ENCODE measurements around the gene S100PBP. TPM values are rescaled to one million over a fixed set of nuclear protein-coding genes. Genes with fewer than 3 reads are reported as not detected.
"Not testable (repeated sequence)": the region's sequence is repeated elsewhere in the genome, so short reads cannot be mapped to it uniquely, and the experiment has no call there.

S100PBP gene
- total RNA-seq, 1 experiment from 2014 or later, result 61.1 TPM

- CTCF ChIA-PET, result no interaction called here
- TF ChIP-seq, protein P1, sequence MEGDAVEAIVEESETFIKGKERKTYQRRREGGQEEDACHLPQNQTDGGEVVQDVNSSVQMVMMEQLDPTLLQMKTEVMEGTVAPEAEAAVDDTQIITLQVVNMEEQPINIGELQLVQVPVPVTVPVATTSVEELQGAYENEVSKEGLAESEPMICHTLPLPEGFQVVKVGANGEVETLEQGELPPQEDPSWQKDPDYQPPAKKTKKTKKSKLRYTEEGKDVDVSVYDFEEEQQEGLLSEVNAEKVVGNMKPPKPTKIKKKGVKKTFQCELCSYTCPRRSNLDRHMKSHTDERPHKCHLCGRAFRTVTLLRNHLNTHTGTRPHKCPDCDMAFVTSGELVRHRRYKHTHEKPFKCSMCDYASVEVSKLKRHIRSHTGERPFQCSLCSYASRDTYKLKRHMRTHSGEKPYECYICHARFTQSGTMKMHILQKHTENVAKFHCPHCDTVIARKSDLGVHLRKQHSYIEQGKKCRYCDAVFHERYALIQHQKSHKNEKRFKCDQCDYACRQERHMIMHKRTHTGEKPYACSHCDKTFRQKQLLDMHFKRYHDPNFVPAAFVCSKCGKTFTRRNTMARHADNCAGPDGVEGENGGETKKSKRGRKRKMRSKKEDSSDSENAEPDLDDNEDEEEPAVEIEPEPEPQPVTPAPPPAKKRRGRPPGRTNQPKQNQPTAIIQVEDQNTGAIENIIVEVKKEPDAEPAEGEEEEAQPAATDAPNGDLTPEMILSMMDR (IDR thresholded peaks at IDR 0.05; ENCODE audit: unreplicated experiment), result no peak
- DNase-seq, result no peak
- H3K27me3 Mint-ChIP-seq (ENCODE audit: unreplicated experiment), result no peaks in the 10 kb centered on the region
- H3K4me3 Mint-ChIP-seq (ENCODE audit: low read depth, unreplicated experiment), result no peak overlapping the region
- no peaks in the 10 kb centered on the region for H3K4me1 Mint-ChIP-seq (ENCODE audit: low read depth, unreplicated experiment)
- intact Hi-C loops (cut with micrococcal nuclease; ENCODE audit: unreplicated experiment), result no loop called here
- peaks cover 92% of the 10 kb centered on the region for H3K36me3 Mint-ChIP-seq (ENCODE audit: insufficient read depth, unreplicated experiment)
- no peaks in the 10 kb centered on the region for H3K9me3 Mint-ChIP-seq (ENCODE audit: low read depth, unreplicated experiment)
- BruUV-seq (replicated peaks), result no TSS peak
- no peak overlapping the region for H3K27ac Mint-ChIP-seq (ENCODE audit: unreplicated experiment)
These were observed 35.4 kb upstream of the S100PBP start for GRCh38 chr1:32782086-32782485.

DNA sequence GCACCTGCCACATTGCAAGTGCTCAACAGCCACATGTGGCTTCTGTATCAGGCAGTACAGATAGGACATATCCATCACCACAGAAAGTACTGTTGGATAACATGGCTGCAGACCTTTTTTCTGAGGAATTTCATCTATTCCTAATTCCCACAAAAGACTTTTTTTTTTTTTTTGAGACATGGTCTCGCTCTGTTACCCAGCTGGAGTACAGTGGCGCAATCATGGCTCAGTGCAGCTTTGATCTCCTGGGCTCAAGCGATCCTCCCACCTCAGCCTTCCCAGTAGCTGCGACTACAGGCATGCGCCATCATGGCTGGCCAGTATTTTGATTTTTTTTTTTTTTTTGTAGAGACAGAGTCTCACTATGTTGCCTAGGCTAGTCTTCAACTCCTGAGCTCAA is 33.6 kb upstream of the S100PBP start:
- H3K4me3 Mint-ChIP-seq (ENCODE audit: low read depth, unreplicated experiment), result no peak overlapping the region
- no peaks in the 10 kb centered on the region for H3K4me1 Mint-ChIP-seq (ENCODE audit: low read depth, unreplicated experiment)
- no peak overlapping the region for H3K27ac Mint-ChIP-seq (ENCODE audit: unreplicated experiment)
- H3K9me3 Mint-ChIP-seq (ENCODE audit: low read depth, unreplicated experiment), result no peaks in the 10 kb centered on the region
- H3K36me3 Mint-ChIP-seq (ENCODE audit: insufficient read depth, unreplicated experiment), result peaks cover 88% of the 10 kb centered on the region
- intact Hi-C loops (cut with micrococcal nuclease; ENCODE audit: unreplicated experiment), result no loop called here
- TF ChIP-seq, protein P1 (IDR thresholded peaks at IDR 0.05; ENCODE audit: unreplicated experiment), result no peak
- BruUV-seq (replicated peaks), result no TSS peak
- no peaks in the 10 kb centered on the region for H3K27me3 Mint-ChIP-seq (ENCODE audit: unreplicated experiment)
- CTCF ChIA-PET, result no interaction called here
- DNase-seq, result no peak

- DNase-seq, result no peak
- no peaks in the 10 kb centered on the region for H3K27me3 Mint-ChIP-seq (ENCODE audit: unreplicated experiment)
- H3K4me1 Mint-ChIP-seq (ENCODE audit: low read depth, unreplicated experiment), result no peaks in the 10 kb centered on the region
- intact Hi-C loops (cut with micrococcal nuclease; ENCODE audit: unreplicated experiment), result loop anchor here (5.0 kb wide), 1 partner anchor 383 kb away; no protein-coding TSS in a partner anchor
- TF ChIP-seq, protein P1 (IDR thresholded peaks at IDR 0.05; ENCODE audit: unreplicated experiment), result no peak
- BruUV-seq (replicated peaks), result no TSS peak
- peaks cover 81% of the 10 kb centered on the region for H3K36me3 Mint-ChIP-seq (ENCODE audit: insufficient read depth, unreplicated experiment)
- CTCF ChIA-PET, result no interaction called here
- no peak overlapping the region for H3K4me3 Mint-ChIP-seq (ENCODE audit: low read depth, unreplicated experiment)
- H3K27ac Mint-ChIP-seq (ENCODE audit: unreplicated experiment), result no peak overlapping the region
- no peaks in the 10 kb centered on the region for H3K9me3 Mint-ChIP-seq (ENCODE audit: low read depth, unreplicated experiment)
These were observed 32.6 kb upstream of the S100PBP start for GRCh38 chr1:32784817-32785216.

DNA sequence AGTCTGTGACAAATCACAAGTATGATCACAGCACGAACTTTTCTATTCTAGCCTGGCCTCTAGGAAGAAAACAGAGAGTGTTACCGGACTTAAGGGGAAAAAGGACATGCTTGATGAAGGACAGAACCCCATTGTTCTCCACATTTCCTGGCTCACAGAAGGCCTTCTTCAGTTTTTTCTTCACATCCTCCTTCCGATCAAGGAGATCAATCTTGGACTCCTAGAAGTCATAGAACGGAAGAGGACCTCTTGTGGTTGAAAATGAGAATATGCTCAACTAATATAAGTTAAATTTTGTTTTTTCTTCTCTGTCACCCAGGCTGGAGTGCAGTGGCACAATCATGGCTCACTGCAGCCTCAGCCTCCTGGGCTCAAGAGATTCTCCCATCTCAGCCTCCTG is 30.6 kb upstream of the S100PBP start:
- Mint-ChIP-seq H3K27ac (ENCODE audit: unreplicated experiment) (no peak overlapping the region), H3K27me3 (ENCODE audit: unreplicated experiment) (no peaks in the 10 kb centered on the region), H3K4me3 (ENCODE audit: low read depth, unreplicated experiment) (no peak overlapping the region), H3K4me1 (ENCODE audit: low read depth, unreplicated experiment) (peaks cover 6% of the 10 kb centered on the region), H3K9me3 (ENCODE audit: low read depth, unreplicated experiment) (no peaks in the 10 kb centered on the region), H3K36me3 (ENCODE audit: insufficient read depth, unreplicated experiment) (peaks cover 80% of the 10 kb centered on the region)
- no peak for DNase-seq
- intact Hi-C loops (cut with micrococcal nuclease; ENCODE audit: unreplicated experiment), result loop anchor here (1.0 to 5.0 kb wide), 2 partner anchors 75 to 385 kb away; no protein-coding TSS in a partner anchor
- TF ChIP-seq, protein P1 (IDR thresholded peaks at IDR 0.05; ENCODE audit: unreplicated experiment), result peak; percentile 22
- CTCF ChIA-PET, result no interaction called here
- BruUV-seq (replicated peaks), result no TSS peak

GRCh38 chr1:32789356-32789755 is 28.1 kb upstream of the S100PBP start:
- not testable (repeated sequence) for DNase-seq; H3K27me3 Mint-ChIP-seq (ENCODE audit: unreplicated experiment); H3K27ac Mint-ChIP-seq (ENCODE audit: unreplicated experiment); H3K4me3 Mint-ChIP-seq (ENCODE audit: low read depth, unreplicated experiment); BruUV-seq (replicated peaks); H3K9me3 Mint-ChIP-seq (ENCODE audit: low read depth, unreplicated experiment)
- CTCF ChIA-PET, result interaction anchor here (0.7 to 1.0 kb wide), 3 partner anchors 68 to 245 kb away, joined by 3 to 5 read pairs (median 4); no protein-coding TSS in a partner anchor
- intact Hi-C loops (cut with micrococcal nuclease; ENCODE audit: unreplicated experiment), result loop anchor here (5.0 kb wide), 1 partner anchor 387 kb away; no protein-coding TSS in a partner anchor
- Mint-ChIP-seq H3K4me1 (ENCODE audit: low read depth, unreplicated experiment) (peaks cover 11% of the 10 kb centered on the region), H3K36me3 (ENCODE audit: insufficient read depth, unreplicated experiment) (peaks cover 80% of the 10 kb centered on the region)

Measured in Calu3 (cell line).